ENCODE data around the gene ZSCAN12.

Gene ZSCAN12

DNA sequence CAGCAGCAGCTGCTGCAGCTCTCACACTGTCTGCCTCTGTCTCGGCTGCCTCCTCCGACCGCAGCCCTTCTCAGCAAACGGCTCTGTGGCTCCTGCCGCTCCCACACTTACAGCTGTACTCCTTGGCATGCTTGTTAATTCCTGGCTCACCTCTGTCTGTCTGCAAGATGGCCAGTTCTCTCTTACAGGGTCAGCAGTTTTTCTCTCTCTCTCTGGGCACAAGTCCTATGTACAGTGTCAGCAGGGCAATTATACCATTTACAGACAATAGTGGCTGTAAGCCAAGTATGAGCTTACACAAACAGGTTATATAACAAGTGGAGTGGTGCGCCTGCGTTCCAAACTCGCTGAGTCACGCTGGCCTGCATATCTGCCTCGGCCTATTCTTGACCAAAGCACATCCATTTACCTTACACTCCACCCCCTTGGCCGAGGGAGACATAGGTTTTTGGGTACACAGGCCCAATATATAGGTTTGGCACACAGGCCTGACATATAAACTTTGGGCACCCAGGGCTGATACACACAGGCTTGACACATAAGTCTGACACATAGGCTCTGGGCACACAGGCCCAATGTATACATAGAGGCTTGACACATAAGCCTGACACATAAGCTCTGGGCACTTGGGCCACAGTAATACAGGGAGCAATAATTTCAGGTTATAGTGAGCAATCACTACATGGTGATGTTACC is 45.4 kb downstream of the ZSCAN12 start:
- no peak for DNase-seq (ENCODE audit: low spot score)

DNA sequence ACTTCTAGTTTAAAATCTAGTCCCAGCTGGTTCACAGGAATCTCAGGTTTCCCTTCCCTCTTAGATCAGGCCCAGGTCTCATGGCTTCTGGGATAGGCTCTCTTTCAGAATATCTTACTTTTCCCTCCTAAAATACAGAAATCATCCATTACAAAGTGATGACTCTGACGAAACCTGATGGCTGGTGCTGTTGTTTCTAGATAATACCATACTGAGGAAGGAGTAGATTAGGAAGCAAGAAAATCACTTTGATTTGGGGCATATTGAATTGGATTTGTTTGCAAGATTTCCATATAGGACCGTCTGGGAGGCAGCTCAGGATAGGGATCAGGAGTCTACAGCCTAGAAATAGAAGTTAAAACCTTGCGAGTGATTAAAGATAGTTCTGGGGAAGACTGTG is 46.2 kb downstream of the ZSCAN12 start:
- no peak for DNase-seq (ENCODE audit: low spot score)

DNA sequence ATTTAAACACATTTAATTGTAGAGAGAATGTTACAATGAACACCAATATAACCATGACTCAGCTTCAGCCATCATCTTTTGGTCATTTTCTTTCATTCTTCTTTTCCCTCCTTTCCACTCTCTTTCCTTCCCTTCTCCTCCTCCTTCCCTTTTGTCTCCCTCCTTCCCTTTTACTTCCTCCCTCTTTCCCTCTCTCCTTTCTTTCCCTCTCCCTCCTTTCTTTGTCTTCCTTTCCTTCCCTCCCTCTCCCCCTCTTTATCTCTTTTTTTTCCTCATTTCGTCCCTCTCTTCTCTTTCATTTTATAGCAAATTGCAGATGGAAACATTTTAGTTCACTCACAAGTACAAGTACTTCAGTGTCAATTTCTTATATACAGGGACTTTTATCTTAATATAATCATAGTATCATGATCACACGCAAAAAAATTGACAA is 48.0 kb downstream of the ZSCAN12 start:
- DNase-seq (ENCODE audit: low spot score), result no peak

DNA sequence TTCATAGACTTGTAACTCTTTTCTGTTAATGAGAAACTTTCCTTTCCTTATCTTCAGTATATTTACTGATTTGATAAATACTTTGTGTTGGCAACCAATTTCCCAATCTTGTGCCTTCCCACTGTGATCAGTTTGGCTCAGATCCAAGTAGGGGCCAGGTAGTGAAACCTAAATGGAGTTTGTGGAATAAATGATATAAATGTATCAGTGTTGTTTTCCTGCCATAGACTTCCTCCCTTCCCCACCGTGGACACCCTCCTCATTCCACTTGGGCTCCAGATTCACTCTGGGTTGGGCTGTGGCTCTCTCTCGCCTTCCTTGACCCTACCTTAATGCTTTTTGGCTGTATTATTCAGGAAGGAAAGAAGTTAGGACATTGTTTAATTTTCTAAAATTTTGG is 48.5 kb downstream of the ZSCAN12 start:
- no peak for DNase-seq (ENCODE audit: low spot score)

- peak; percentile 86 for DNase-seq (ENCODE audit: low spot score)
Measured at GRCh38 chr6:28349892-28350737, 49.4 kb downstream of the ZSCAN12 start, which contains the start of gene ZKSCAN3. ZKSCAN3 (plus strand) TSS chr6:28349947; CDS start chr6:28359587, 9,640 bp downstream.

GRCh38 chr6:28349344-28349891 is 50.1 kb downstream of the ZSCAN12 start:
- DNase-seq (ENCODE audit: low spot score), result no peak

- no peak for DNase-seq (ENCODE audit: low spot score)
Measured at GRCh38 chr6:28347119-28347518, 52.4 kb downstream of the ZSCAN12 start.

DNA sequence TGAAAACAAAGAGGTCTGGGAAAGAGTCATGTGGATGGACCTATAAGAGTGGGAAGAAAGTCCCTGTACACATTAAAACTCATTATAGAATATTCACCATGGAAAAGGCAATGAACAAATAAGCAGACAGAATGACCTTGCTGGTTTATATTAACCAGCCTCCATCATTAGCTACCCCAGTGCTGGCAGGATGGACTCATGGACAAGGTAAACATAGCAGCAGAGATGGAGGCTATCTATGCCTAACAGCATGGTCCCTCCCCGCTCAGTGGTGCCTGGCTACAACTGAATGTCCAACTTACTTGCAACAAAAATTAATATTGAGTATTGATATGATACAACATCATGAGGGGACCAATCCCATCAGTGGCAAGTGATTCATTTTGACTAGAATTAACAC is 54.3 kb downstream of the ZSCAN12 start:
- DNase-seq (ENCODE audit: low spot score), result no peak

DNA sequence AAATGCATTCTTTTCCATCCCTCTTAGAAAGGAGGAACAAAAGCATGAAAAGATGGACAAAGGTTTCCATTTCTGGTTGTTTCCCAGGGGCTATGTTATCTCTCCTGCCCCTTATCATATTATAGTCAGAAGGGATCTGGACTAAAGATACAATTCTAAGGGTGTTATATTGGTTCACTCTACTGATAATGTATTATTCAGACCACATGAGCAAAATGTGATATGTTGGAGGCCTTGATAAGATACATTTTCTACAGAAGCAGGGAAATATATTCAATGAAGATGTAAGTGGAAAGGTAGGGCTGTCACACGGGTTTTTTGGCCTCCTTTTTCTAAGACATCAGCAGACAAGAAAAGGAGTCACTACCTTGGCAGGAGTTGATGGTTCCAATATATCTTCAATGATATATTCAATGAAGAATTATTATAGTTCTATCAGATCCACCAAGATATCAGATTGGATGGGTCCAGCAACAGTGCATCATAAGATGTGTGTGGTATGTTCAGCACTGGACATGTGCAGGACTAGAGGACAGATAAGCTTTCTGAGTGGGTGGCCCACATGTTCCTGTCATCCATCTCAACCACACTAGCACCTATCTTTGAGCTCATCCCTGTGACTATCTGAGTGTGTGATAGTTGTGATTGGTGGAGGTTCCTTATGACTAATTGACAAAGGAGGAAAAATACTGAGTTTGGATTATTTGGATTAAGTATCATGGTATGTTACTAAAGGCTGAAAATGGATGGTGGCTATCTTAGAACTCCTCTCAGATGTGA is 55.5 kb downstream of the ZSCAN12 start:
- no peak for DNase-seq (ENCODE audit: low spot score)

GRCh38 chr6:28340310-28341095 is 59.0 kb downstream of the ZSCAN12 start:
- no peak for DNase-seq (ENCODE audit: low spot score)

- no peak for DNase-seq (ENCODE audit: low spot score)
Measured at GRCh38 chr6:28337121-28337520, 62.4 kb downstream of the ZSCAN12 start.

- peak; percentile 42 for DNase-seq (ENCODE audit: low spot score)
Measured at GRCh38 chr6:28336284-28337120, 63.0 kb downstream of the ZSCAN12 start.

DNA sequence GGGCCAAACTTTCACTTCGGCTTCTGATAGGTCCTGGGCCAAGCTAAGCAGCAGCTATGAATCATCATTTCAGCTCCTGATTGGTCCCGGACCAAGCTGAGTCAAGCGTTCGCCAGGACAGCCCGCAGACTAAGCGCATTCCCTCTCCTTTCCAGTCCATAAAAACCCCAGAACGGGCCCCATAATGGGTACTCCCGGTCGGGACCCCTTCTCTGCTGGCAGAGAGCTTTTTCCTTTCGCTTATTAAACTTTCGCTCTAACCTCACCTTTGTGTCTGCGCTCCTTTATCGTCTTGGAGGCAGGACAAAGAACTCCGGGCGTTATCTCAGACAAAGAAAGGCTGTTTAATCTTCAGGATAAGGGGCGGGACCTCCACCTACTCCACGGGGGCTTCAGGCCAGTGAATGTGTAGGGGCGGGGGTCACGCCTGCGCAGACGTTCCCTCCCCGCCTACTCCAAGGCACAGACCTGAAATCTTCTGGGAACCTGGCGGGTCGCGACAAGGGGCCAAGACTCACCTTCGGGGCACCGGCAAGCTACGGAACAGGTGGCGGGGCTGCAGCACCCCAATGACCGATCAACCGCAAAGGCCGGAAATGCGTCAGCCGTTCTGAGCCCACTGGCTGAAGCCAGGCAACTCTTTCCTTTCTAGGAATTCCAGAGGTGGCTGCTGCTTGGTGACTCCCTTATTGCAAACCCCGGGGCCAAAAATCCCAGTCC is 63.8 kb downstream of the ZSCAN12 start, which contains the start of gene ZSCAN31:
ZSCAN31 (minus strand) TSS at position 585 of the 720 bp plus-strand sequence. CDS start 6,465 bp downstream, outside the sequence.
- DNase-seq (ENCODE audit: low spot score), result peak; percentile 89

DNA sequence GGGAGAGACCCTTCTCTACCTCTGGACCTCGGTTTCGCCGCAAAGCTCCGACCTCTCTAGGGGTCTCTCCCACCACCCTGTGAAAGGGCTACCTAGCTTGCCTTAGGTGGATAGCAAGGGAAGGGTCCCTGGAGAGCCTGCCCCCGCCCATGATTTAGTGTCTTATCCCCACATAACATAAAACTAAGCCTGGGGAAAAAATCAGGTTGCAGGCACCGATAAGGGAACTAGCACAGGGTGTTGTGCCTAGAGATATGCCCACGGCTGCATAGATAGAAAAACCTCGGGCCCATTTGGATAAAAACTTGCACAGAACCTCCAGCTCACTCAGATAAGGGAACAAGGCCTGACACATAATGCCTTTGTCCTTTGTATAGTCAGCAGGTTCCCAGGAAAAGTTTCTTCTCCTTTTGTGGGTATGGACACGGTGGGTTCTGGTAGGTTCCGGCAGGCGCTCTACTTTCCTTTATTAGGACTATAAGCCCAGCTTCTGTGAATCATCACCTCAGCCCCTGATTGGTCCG is 64.4 kb downstream of the ZSCAN12 start:
- DNase-seq (ENCODE audit: low spot score), result no peak

- no peak for DNase-seq (ENCODE audit: low spot score)
Measured at GRCh38 chr6:28334286-28335039, 65.1 kb downstream of the ZSCAN12 start.

- DNase-seq (ENCODE audit: low spot score), result no peak
Measured at GRCh38 chr6:28333599-28334018, 65.9 kb downstream of the ZSCAN12 start.

- DNase-seq (ENCODE audit: low spot score), result no peak
Measured at GRCh38 chr6:28333047-28333446, 66.5 kb downstream of the ZSCAN12 start.

DNA sequence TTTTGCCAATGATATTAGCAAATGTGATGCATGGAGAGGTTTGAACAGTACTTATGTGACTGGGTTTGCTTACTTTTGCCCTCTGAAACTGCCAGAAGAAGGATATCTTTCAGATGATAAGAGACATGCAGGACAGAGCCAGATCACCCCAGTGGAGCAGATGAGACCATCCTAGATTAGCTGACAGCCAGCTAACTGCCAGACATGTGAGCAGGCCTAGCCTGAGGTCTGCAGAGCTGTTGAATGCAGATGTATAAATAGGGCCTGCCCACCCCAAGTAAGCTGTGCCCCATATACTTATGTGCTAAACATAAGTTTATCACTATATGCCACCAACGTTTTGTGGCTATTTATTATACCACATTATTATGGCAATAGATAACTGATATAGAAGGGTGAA is 69.5 kb downstream of the ZSCAN12 start:
- no peak for DNase-seq (ENCODE audit: low spot score)

All from CD4-positive, alpha-beta T cell treated with Interleukin-2 at 100 ng/mL for 4 hours (primary cell).